NCI-H1092 treated with DMSO at 0.1 percent for 48 hours (cell line): ENCODE data around the gene PTPRN.
A peak's percentile ranks its signal among the peaks of the same experiment; 100 is the strongest.
"Not testable (repeated sequence)": the region's sequence is repeated elsewhere in the genome, so short reads cannot be mapped to it uniquely, and the experiment has no call there.

ENCODE experiments used
- DNase-seq: peaks from one replicate; lab custom pipeline; 2025; lab: John Stamatoyannopoulos, UW

Gene PTPRN

GRCh38 chr2:219287580-219288265 is 21.5 kb downstream of the PTPRN start:
- no peak for DNase-seq

- DNase-seq, result not testable (repeated sequence)
These were observed 22.1 kb downstream of the PTPRN start for GRCh38 chr2:219287116-219287440.

GRCh38 chr2:219286436-219287115 is 22.6 kb downstream of the PTPRN start:
- DNase-seq, result no peak

GRCh38 chr2:219285894-219286425 is 23.2 kb downstream of the PTPRN start:
- DNase-seq, result no peak

- DNase-seq, result no peak
These were observed 23.8 kb downstream of the PTPRN start for GRCh38 chr2:219285373-219285735.

GRCh38 chr2:219284501-219285372 is 24.5 kb downstream of the PTPRN start:
- no peak for DNase-seq

GRCh38 chr2:219282943-219283581 is 26.1 kb downstream of the PTPRN start:
- DNase-seq, result no peak

- DNase-seq, result no peak
These were observed 26.8 kb downstream of the PTPRN start for GRCh38 chr2:219282375-219282774.

- DNase-seq, result no peak
These were observed 27.6 kb downstream of the PTPRN start for GRCh38 chr2:219281588-219281987.

GRCh38 chr2:219280651-219281050 is 28.6 kb downstream of the PTPRN start:
- no peak for DNase-seq

GRCh38 chr2:219279916-219280516 is 29.2 kb downstream of the PTPRN start:
- no peak for DNase-seq

- peak; percentile 89 for DNase-seq
These were observed 29.9 kb downstream of the PTPRN start, which contains the start of gene DNAJB2 for GRCh38 chr2:219279151-219279915. Gene DNAJB2, plus strand, starts transcription at chr2:219279366. Its CDS starts 468 bp downstream, at chr2:219279834.

GRCh38 chr2:219278655-219279150 is 30.5 kb downstream of the PTPRN start:
- DNase-seq, result no peak

- DNase-seq, result peak; percentile 57
These were observed 31.2 kb downstream of the PTPRN start for GRCh38 chr2:219277703-219278654.

- DNase-seq, result no peak
These were observed 34.8 kb downstream of the PTPRN start for GRCh38 chr2:219274361-219274921.

- DNase-seq, result no peak
These were observed 35.3 kb downstream of the PTPRN start for GRCh38 chr2:219273937-219274336.

GRCh38 chr2:219272995-219273394 is 36.2 kb downstream of the PTPRN start:
- DNase-seq, result no peak

- DNase-seq, result no peak
These were observed 36.8 kb downstream of the PTPRN start for GRCh38 chr2:219272356-219272755.

- DNase-seq, result no peak
These were observed 38.2 kb downstream of the PTPRN start for GRCh38 chr2:219271021-219271420.
